ENCODE data around the gene ADCY5.

ADCY5 gene

GRCh38 chr3:123326531-123326930, 122.4 kb downstream of the ADCY5 start:
- Mint-ChIP-seq H3K9me3 (no peaks in the 10 kb centered on the region), H3K27ac (no peak overlapping the region), H3K27me3 (peaks cover 20 to 45% of the 10 kb centered on the region in 2 donors), H3K4me1 (ENCODE audit: low read depth in 2 of 2) (no peaks in the 10 kb centered on the region), H3K36me3 (ENCODE audit: insufficient read depth) (no peaks in the 10 kb centered on the region), H3K4me3 (no peak overlapping the region)
- no peak for ATAC-seq (replicated peaks)
- DNase-seq, result no peak

- Mint-ChIP-seq H3K4me1 (ENCODE audit: low read depth in 2 of 2) (no peaks in the 10 kb centered on the region), H3K4me3 (no peak overlapping the region), H3K27ac (no peak overlapping the region), H3K36me3 (ENCODE audit: insufficient read depth) (peaks cover 4% of the 10 kb centered on the region), H3K9me3 (no peaks in the 10 kb centered on the region), H3K27me3 (peaks cover 25 to 52% of the 10 kb centered on the region in 2 donors)
- DNase-seq (no peak), ATAC-seq (replicated peaks) (no peak)
These were observed 123.1 kb downstream of the ADCY5 start for GRCh38 chr3:123325766-123326256.

DNA sequence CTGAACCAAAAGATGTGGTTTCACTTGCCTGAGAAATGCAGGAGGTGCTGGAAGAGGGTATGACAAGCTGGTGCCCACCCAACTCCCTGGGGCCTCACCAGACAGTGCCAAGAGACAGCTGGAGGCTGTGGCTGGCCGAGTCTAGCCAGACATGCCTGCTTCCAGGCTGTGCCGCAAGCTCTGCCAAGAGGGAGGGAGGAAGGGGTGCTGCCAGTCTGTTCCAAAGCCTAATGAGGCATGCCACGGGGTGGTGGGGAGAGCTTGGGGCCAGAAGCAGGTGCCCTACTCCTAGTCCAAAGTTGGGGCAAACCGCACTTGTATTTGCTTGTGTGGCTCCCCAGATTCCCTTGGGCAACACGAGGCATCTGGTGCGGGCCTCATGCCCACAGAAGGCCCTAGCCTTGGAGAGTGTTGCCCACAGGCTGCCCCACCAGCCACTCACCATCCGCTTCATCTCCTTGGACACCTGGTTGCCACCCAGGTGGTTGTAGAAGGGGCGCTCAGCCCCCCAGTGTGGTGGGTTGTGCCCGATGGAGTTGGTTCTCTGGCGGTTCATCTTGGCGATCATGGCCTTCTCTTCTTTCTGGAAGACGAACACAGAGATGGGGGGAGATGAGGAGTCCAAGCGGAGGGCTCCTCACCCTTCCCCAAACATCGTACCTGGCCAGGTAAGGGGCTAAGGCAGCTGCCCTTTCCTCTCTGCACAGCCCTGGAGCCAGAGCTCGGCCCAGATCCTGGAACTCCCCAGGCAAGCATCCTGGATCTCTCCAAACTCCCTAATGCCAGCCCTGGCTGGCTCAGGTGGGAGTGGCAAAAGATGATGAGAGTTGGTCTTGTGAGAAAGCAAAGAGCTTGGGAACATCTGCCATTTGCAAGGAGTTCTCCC, 123.8 kb downstream of the ADCY5 start:
- H3K9me3 Mint-ChIP-seq, result no peaks in the 10 kb centered on the region
- H3K4me3 Mint-ChIP-seq, result no peak overlapping the region
- H3K4me1 Mint-ChIP-seq (ENCODE audit: low read depth in 2 of 2), result no peaks in the 10 kb centered on the region
- no peak overlapping the region for H3K27ac Mint-ChIP-seq
- ATAC-seq (replicated peaks) (no peak), DNase-seq (no peak)
- peaks cover 4% of the 10 kb centered on the region for H3K36me3 Mint-ChIP-seq (ENCODE audit: insufficient read depth)
- H3K27me3 Mint-ChIP-seq, result peaks cover 32 to 59% of the 10 kb centered on the region in 2 donors

- no peak for DNase-seq
- Mint-ChIP-seq H3K9me3 (no peaks in the 10 kb centered on the region), H3K27ac (no peak overlapping the region)
These were observed 125.1 kb downstream of the ADCY5 start for GRCh38 chr3:123323781-123324180.

GRCh38 chr3:123322866-123323265, 126.0 kb downstream of the ADCY5 start:
- H3K36me3 Mint-ChIP-seq (ENCODE audit: insufficient read depth), result peaks cover 4% of the 10 kb centered on the region
- no peaks in the 10 kb centered on the region for H3K4me1 Mint-ChIP-seq (ENCODE audit: low read depth in 2 of 2)
- H3K4me3 Mint-ChIP-seq, result no peak overlapping the region
- H3K9me3 Mint-ChIP-seq, result no peaks in the 10 kb centered on the region
- peaks cover 47 to 71% of the 10 kb centered on the region in 2 donors for H3K27me3 Mint-ChIP-seq
- no peak for DNase-seq
- H3K27ac Mint-ChIP-seq, result no peak overlapping the region
- ATAC-seq (replicated peaks), result no peak

More at GRCh38 chr3:123323781-123324180, 125.1 kb downstream of the ADCY5 start:
- Mint-ChIP-seq H3K27me3 (peaks cover 41 to 71% of the 10 kb centered on the region in 2 donors), H3K4me3 (no peak overlapping the region), H3K4me1 (ENCODE audit: low read depth in 2 of 2) (no peaks in the 10 kb centered on the region), H3K36me3 (ENCODE audit: insufficient read depth) (peaks cover 4% of the 10 kb centered on the region)
- ATAC-seq (replicated peaks), result no peak

DNA sequence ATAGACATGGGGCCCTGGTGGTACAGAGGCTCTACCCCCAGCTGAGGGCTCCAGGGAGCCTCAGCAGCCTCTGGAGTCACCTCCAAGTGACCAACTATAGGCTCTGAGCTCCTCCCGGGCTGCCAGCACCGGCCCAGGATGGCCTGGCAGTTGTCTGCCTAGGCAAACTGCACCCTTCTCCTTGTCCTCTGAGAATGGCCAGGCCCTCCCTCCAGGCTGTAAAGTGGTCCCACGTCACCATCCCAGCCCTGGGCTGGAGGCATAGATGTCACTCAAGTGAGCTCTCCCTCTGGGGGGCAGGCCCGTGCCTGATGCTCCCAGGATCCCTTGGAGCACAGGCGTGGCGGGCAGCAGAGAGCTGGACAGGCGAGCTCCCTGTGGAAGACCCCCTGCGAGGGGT, 127.1 kb downstream of the ADCY5 start:
- Mint-ChIP-seq H3K9me3 (no peaks in the 10 kb centered on the region), H3K27ac (no peak overlapping the region), H3K36me3 (ENCODE audit: insufficient read depth) (peaks cover 4% of the 10 kb centered on the region), H3K4me3 (no peak overlapping the region), H3K4me1 (ENCODE audit: low read depth in 2 of 2) (no peaks in the 10 kb centered on the region), H3K27me3 (peaks cover 49 to 80% of the 10 kb centered on the region in 2 donors)
- DNase-seq (no peak), ATAC-seq (replicated peaks) (no peak)

DNA sequence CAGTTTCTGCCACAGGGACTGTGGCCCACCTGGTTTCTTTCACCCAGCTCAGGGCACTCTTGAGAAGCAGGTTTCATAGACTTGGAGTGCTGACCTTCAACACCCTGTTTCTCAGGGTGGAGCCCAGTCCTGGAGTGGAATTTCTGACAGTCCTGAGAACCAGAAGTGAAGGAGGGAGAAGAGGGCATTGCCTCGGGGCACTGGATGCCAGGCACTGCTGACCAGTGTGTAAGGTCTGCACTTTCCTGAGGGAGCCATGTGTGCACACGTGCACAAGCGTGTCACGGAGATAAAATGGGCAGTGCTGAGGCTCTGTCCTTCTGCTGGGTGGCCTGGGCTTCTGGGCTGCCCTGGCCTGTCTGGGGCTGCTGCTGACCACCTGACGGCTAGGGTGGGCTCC, 128.7 kb downstream of the ADCY5 start:
- Mint-ChIP-seq H3K27ac (no peak overlapping the region), H3K27me3 (peaks cover 50 to 94% of the 10 kb centered on the region in 2 donors), H3K36me3 (ENCODE audit: insufficient read depth) (peaks cover 4% of the 10 kb centered on the region), H3K9me3 (no peaks in the 10 kb centered on the region), H3K4me1 (ENCODE audit: low read depth in 2 of 2) (no peaks in the 10 kb centered on the region), H3K4me3 (no peak overlapping the region)
- ATAC-seq (replicated peaks) (no peak), DNase-seq (no peak)

- Mint-ChIP-seq H3K9me3 (no peaks in the 10 kb centered on the region), H3K27me3 (peaks cover 55 to 99% of the 10 kb centered on the region in 2 donors), H3K4me3 (no peak overlapping the region), H3K36me3 (ENCODE audit: insufficient read depth) (peaks cover 4% of the 10 kb centered on the region), H3K4me1 (ENCODE audit: low read depth in 2 of 2) (peaks cover 0 to 2% of the 10 kb centered on the region in 2 donors), H3K27ac (no peak overlapping the region)
- DNase-seq, result no peak
- ATAC-seq (replicated peaks), result no peak
These were observed 129.1 kb downstream of the ADCY5 start for GRCh38 chr3:123319760-123320159.

- peaks cover 47 to 99% of the 10 kb centered on the region in 2 donors for H3K27me3 Mint-ChIP-seq
- peaks cover 4% of the 10 kb centered on the region for H3K36me3 Mint-ChIP-seq (ENCODE audit: insufficient read depth)
- H3K4me3 Mint-ChIP-seq, result no peak overlapping the region
- peaks cover 0 to 2% of the 10 kb centered on the region in 2 donors for H3K4me1 Mint-ChIP-seq (ENCODE audit: low read depth in 2 of 2)
- DNase-seq (no peak), ATAC-seq (replicated peaks) (no peak)
- no peak overlapping the region for H3K27ac Mint-ChIP-seq
- H3K9me3 Mint-ChIP-seq, result no peaks in the 10 kb centered on the region
These were observed 130.5 kb downstream of the ADCY5 start for GRCh38 chr3:123318374-123318773.

- H3K4me1 Mint-ChIP-seq (ENCODE audit: low read depth in 2 of 2), result peaks cover 0 to 2% of the 10 kb centered on the region in 2 donors
- no peak for ATAC-seq (replicated peaks)
- H3K36me3 Mint-ChIP-seq (ENCODE audit: insufficient read depth), result peaks cover 4% of the 10 kb centered on the region
- no peak for DNase-seq
- no peak overlapping the region for H3K27ac Mint-ChIP-seq
- no peak overlapping the region for H3K4me3 Mint-ChIP-seq
- no peaks in the 10 kb centered on the region for H3K9me3 Mint-ChIP-seq
- H3K27me3 Mint-ChIP-seq, result peaks cover 40 to 99% of the 10 kb centered on the region in 2 donors
These were observed 131.2 kb downstream of the ADCY5 start for GRCh38 chr3:123317716-123318115.

DNA sequence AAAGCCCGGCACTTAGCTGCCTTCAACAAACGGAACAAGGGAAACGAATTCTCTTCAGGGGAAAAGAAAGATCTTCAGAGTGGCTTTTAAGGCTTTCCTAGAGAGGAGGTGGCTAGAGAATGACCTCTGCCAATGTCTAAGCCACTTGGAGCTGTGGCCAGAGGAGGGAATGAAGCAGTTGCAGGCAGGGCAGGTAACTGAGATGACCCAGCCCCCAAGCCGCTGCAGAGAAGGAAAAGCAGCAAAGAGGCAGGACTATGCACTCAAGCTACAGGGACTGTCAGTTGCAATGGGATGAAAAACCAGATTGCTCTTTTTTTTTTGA, 133.7 kb downstream of the ADCY5 start:
- peaks cover 25 to 79% of the 10 kb centered on the region in 2 donors for H3K27me3 Mint-ChIP-seq
- ATAC-seq (replicated peaks) (no peak), DNase-seq (no peak)
- H3K27ac Mint-ChIP-seq, result no peak overlapping the region
- H3K4me1 Mint-ChIP-seq (ENCODE audit: low read depth in 2 of 2), result peaks cover 0 to 2% of the 10 kb centered on the region in 2 donors
- no peak overlapping the region for H3K4me3 Mint-ChIP-seq
- H3K9me3 Mint-ChIP-seq, result no peaks in the 10 kb centered on the region
- H3K36me3 Mint-ChIP-seq (ENCODE audit: insufficient read depth), result no peaks in the 10 kb centered on the region

DNA sequence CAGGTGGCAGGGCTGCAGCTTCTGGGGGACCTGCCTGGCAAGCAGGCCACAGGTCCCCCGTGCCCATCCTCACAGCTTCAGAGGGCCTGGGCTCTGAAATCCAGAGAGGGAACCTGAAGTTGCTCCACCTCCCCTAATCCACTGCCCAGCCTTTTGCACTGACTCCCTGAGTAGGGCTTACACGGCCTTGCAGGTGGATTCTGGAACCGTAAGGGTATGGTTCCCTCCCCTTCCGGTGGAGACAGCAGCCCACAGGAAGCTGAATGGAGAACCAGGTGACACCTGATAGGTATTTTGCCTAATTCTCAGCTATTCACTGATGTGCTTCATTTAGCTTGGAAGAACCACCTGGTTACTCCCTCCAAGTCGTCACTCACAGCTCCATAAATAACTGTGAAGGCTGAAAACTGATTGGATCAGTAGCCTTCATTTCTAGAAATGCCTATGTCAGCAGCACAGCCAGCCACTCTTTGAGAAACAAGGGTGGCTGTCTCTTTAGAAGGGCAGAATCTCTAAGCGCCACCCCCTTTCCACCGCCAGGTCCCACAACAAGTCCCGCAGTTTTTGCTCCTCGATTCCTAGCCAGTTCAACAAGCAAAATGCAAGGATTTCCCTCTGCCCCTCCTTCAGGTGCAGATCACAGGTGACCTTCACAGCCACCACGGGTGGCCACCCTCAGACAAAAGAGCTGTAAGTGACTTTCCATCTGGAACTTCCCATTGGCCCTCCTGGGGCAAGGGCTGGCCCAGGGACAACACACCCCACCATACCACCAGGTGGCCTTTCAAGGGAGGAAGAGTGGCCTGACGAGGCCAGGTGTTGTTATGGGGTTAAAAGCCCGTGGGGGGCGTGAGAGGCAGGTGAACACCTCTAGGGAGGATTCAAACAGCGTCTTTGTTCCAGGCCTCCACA, 134.3 kb downstream of the ADCY5 start:
- Mint-ChIP-seq H3K27ac (no peak overlapping the region), H3K9me3 (no peaks in the 10 kb centered on the region), H3K27me3 (peaks cover 25 to 75% of the 10 kb centered on the region in 2 donors), H3K4me3 (no peak overlapping the region), H3K36me3 (ENCODE audit: insufficient read depth) (no peaks in the 10 kb centered on the region), H3K4me1 (ENCODE audit: low read depth in 2 of 2) (peaks cover 0 to 2% of the 10 kb centered on the region in 2 donors)
- ATAC-seq (replicated peaks) (no peak), DNase-seq (no peak)

DNA sequence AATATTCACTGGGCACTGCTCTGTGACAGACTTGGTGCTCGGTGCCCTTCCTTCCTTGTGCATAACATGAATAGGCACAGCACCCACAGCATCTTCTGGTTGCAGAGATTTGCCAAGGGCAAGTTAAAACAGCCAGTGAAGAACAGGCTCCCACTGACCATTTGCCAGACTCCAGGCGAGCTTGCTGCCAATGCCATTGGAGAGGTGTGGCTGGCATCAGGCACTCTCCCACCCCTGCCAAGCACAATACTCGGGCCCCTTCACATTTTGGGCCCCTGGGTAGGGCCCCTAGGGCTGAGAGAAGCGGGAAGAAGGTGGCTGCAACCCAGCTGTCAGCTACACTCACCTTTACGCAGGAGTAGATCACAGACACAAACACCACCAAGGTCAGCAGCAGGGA, 135.0 kb downstream of the ADCY5 start:
- DNase-seq (no peak), ATAC-seq (replicated peaks) (no peak)
- Mint-ChIP-seq H3K27me3 (peaks cover 22 to 75% of the 10 kb centered on the region in 2 donors), H3K27ac (no peak overlapping the region), H3K4me3 (no peak overlapping the region), H3K4me1 (ENCODE audit: low read depth in 2 of 2) (peaks cover 0 to 2% of the 10 kb centered on the region in 2 donors), H3K9me3 (no peaks in the 10 kb centered on the region), H3K36me3 (ENCODE audit: insufficient read depth) (no peaks in the 10 kb centered on the region)

Data from effector memory CD8-positive, alpha-beta T cell (primary cell).